Measurements from ENCODE around the gene FBXL13.

FBXL13 gene

GRCh38 chr7:102833343-102833742 lies 241.3 kb downstream of the FBXL13 start:
- no peaks in the 10 kb centered on the region for H3K27me3 ChIP-seq
- peaks cover 4 to 14% (median 7%) of the 10 kb centered on the region in 3 donors for H3K36me3 ChIP-seq
- H3K9me3 ChIP-seq = no peaks in the 10 kb centered on the region
- no peak overlapping the region for H3K4me3 ChIP-seq
- H3K4me1 ChIP-seq = peaks cover 0 to 15% (median 14%) of the 10 kb centered on the region in 4 donors
- no peak for DNase-seq
- no peak overlapping the region for H3K27ac ChIP-seq
- intact Hi-C loops (cut with DNase I; ENCODE audit: low total_unique reads) = no loop called here
- TF ChIP-seq, protein P1, sequence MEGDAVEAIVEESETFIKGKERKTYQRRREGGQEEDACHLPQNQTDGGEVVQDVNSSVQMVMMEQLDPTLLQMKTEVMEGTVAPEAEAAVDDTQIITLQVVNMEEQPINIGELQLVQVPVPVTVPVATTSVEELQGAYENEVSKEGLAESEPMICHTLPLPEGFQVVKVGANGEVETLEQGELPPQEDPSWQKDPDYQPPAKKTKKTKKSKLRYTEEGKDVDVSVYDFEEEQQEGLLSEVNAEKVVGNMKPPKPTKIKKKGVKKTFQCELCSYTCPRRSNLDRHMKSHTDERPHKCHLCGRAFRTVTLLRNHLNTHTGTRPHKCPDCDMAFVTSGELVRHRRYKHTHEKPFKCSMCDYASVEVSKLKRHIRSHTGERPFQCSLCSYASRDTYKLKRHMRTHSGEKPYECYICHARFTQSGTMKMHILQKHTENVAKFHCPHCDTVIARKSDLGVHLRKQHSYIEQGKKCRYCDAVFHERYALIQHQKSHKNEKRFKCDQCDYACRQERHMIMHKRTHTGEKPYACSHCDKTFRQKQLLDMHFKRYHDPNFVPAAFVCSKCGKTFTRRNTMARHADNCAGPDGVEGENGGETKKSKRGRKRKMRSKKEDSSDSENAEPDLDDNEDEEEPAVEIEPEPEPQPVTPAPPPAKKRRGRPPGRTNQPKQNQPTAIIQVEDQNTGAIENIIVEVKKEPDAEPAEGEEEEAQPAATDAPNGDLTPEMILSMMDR (IDR thresholded peaks at IDR 0.05) = no peak

DNA sequence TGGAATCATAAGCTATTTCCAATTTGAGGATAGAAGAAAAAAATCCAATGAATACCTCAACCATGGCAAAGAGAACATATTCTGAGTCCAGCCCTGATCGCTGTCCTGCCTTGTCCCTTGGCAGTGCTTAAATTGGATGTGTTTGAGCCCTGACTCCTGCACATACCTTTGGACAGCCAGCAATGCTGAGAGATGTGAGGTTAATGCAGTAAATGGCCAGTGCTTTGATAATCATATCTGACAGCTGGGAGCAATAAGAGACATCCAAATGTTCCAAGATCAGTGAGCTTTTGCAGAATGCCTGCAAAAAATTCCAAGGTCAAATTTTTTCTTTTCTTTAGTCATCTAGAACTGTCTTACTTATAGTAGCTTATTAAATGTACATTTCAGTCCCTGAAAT lies 241.9 kb downstream of the FBXL13 start:
- no peak overlapping the region for H3K4me3 ChIP-seq
- no peak for DNase-seq
- H3K27ac ChIP-seq = no peak overlapping the region
- TF ChIP-seq, protein P1 (IDR thresholded peaks at IDR 0.05) = no peak
- peaks cover 4 to 14% (median 7%) of the 10 kb centered on the region in 3 donors for H3K36me3 ChIP-seq
- H3K4me1 ChIP-seq = peaks cover 0 to 15% (median 14%) of the 10 kb centered on the region in 4 donors
- H3K27me3 ChIP-seq = no peaks in the 10 kb centered on the region
- no peaks in the 10 kb centered on the region for H3K9me3 ChIP-seq
- intact Hi-C loops (cut with DNase I; ENCODE audit: low total_unique reads) = no loop called here

DNA sequence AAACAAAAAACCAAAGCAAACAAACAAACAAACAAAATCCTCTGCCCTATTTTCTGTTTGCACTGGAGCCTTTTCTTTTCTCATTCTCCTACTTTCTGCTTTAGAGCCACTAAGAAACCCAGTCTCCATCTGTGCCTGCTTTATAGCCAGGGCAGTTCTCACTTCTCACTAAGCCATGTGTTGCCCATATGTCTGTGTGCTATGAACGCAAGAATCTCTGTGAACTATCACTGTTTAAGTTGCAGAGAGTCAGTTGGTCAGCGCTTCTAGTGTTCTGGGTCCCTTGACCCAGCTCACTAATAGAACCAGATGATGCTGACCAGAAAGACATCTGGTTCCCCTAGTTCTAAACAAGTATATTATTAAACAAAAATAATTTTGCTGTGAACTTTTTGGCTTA lies 244.4 kb downstream of the FBXL13 start:
- Histone ChIP-seq H3K9me3 (no peaks in the 10 kb centered on the region), H3K27ac (no peak overlapping the region), H3K4me3 (no peak overlapping the region), H3K36me3 (peaks cover 7 to 22% (median 10%) of the 10 kb centered on the region in 3 donors), H3K27me3 (no peaks in the 10 kb centered on the region), H3K4me1 (no peaks in the 10 kb centered on the region)
- TF ChIP-seq, protein P1 (IDR thresholded peaks at IDR 0.05) = no peak
- intact Hi-C loops (cut with DNase I; ENCODE audit: low total_unique reads) = no loop called here
- no peak for DNase-seq

DNA sequence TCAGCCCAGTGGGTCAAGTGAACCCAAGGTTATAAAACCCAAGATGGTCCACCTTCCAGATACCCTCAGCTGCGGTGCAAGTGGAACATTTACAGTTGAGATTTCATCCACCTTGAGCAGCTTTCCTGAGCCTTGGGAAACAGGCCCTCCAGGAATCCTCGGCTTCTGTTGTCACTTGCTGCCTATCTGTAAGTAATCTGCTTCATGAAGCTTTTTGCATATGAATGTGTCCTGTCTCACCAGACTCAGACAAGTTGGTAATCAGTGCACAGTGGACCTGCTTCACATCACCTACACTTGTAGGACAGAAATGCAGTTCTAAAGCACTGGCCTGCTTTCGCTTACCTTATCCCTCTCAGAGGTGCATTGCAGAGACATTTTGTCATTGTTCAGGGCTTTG lies 245.5 kb downstream of the FBXL13 start:
- no peak overlapping the region for H3K27ac ChIP-seq
- intact Hi-C loops (cut with DNase I; ENCODE audit: low total_unique reads) = no loop called here

GRCh38 chr7:102828286-102828685 lies 246.3 kb downstream of the FBXL13 start:
- no peak overlapping the region for H3K4me3 ChIP-seq
- H3K4me1 ChIP-seq = no peaks in the 10 kb centered on the region
- peaks cover 7 to 22% (median 10%) of the 10 kb centered on the region in 3 donors for H3K36me3 ChIP-seq
- no peak overlapping the region for H3K27ac ChIP-seq
- no peaks in the 10 kb centered on the region for H3K9me3 ChIP-seq
- H3K27me3 ChIP-seq = no peaks in the 10 kb centered on the region
- intact Hi-C loops (cut with DNase I; ENCODE audit: low total_unique reads) = no loop called here
- DNase-seq = no peak
- TF ChIP-seq, protein P1 (IDR thresholded peaks at IDR 0.05) = no peak

More for the DNA sequence above, 245.5 kb downstream of the FBXL13 start:
- no peaks in the 10 kb centered on the region for H3K9me3 ChIP-seq
- H3K36me3 ChIP-seq = peaks cover 7 to 22% (median 10%) of the 10 kb centered on the region in 3 donors
- DNase-seq = no peak
- H3K4me1 ChIP-seq = no peaks in the 10 kb centered on the region
- no peak overlapping the region for H3K4me3 ChIP-seq
- H3K27me3 ChIP-seq = no peaks in the 10 kb centered on the region
- TF ChIP-seq, protein P1 (IDR thresholded peaks at IDR 0.05) = no peak
